Dendritic cell treated with granulocyte-macrophage colony-stimulating factor and Interleukin-4, amounts not matched to agents 40 ng/mL and 50 ng/mL, for 4 days (primary cell): Measurements from ENCODE around the gene COBL.

Experiments used
- H3K27ac Mint-ChIP-seq: one replicate; pipeline ENCODE4 v1.8.0; 2022; ENCODE audit warnings: mild to moderate bottlenecking, mixed read lengths
- H3K27me3 Mint-ChIP-seq: one replicate; pipeline ENCODE4 v1.8.0; 2022; ENCODE audit warnings: mild to moderate bottlenecking, mixed read lengths
- H3K36me3 Mint-ChIP-seq: one replicate; pipeline ENCODE4 v1.8.0; 2022; ENCODE audit warnings: low read depth, mixed read lengths
- H3K4me1 Mint-ChIP-seq: one replicate; pipeline ENCODE4 v1.8.0; 2022; ENCODE audit warnings: low read depth, mixed read lengths
- H3K4me3 Mint-ChIP-seq: one replicate; pipeline ENCODE4 v1.8.0; 2022; ENCODE audit warnings: mild to moderate bottlenecking, moderate library complexity, mixed read lengths
- H3K9me3 Mint-ChIP-seq: one replicate; pipeline ENCODE4 v1.8.0; 2022; ENCODE audit warnings: mixed read lengths
- intact Hi-C: fragments of 100-400 bp; cut with micrococcal nuclease; formaldehyde crosslinking; loops from one replicate; pipeline ENCODE4 v1.15.0; 2022

The COBL gene

DNA sequence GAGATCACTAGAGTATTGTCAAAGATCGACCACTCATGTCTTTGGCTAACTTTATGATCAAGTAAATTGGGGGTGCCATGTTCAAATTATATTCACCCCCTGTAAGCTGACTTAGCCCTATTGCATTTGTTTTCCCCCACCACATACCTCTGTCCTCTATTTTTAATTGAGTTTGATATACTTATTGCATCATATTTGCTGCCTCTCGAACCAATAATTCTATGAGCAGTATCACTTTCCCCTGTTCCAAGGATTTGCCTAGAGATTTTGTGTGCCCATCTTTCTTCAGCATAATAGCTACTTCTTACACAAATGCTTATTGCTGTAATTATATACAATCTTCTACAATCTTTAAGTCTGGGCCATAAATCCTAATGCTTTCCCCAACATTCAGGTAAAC is 245.2 kb downstream of the COBL start:
- no peak overlapping the region for H3K27ac Mint-ChIP-seq
- peaks cover 5% of the 10 kb centered on the region for H3K4me1 Mint-ChIP-seq
- H3K4me3 Mint-ChIP-seq = no peak overlapping the region
- H3K27me3 Mint-ChIP-seq = no peaks in the 10 kb centered on the region
- H3K36me3 Mint-ChIP-seq = no peaks in the 10 kb centered on the region
- intact Hi-C loops = no loop called here
- H3K9me3 Mint-ChIP-seq = no peaks in the 10 kb centered on the region

DNA sequence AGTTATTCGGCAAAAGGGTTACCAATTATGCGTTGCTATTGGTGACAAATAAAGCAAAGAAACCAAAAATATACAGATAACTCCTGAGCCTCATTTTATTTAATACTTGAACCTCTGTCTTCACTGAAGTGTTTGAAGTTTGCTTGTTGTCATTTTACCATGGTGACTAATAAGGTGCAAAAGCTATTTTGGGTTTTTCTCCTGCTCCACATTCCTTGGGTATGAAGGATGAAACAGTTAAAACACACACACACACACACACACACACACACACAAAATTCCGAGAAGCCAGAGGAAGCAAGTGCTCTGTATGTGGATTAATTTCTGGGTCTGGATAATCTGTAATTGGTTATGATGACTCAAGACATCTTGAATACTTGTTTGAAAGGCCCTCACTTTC is 246.5 kb downstream of the COBL start:
- Mint-ChIP-seq H3K36me3 (no peaks in the 10 kb centered on the region), H3K4me3 (no peak overlapping the region), H3K27me3 (no peaks in the 10 kb centered on the region), H3K9me3 (no peaks in the 10 kb centered on the region), H3K4me1 (no peaks in the 10 kb centered on the region), H3K27ac (no peak overlapping the region)
- intact Hi-C loops = no loop called here

DNA sequence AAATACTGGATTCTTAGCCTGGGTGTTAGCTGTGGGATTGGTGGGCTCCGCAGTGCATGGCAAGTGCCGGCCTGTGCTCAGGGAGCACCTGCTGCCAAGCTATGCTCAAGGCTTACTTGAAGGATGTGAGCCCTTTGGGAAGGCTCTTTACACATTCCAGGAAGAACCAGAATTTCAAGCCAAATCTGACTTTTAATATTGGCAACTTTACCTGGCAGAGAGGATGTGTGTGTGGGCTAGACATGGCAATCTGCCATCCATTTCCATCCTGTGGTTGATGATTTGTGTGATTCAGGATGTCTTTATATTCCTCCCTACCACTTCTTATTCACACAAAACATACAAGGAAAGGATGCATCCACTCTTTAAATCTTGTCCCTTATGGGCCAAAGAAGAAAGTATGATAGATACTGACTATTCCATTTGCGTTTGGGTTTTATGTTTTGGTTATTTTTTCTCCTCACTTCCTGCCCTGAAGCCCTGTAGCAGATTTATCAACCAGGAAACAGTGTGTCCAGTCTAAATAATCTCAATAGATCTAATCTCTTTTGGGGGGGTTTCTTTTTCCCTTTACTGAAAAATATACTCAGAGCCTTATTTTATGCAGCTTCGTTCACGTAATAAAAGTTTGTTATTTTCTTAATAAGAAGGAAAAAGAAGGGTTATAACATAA is 247.1 kb downstream of the COBL start:
- H3K4me3 Mint-ChIP-seq = no peak overlapping the region

DNA sequence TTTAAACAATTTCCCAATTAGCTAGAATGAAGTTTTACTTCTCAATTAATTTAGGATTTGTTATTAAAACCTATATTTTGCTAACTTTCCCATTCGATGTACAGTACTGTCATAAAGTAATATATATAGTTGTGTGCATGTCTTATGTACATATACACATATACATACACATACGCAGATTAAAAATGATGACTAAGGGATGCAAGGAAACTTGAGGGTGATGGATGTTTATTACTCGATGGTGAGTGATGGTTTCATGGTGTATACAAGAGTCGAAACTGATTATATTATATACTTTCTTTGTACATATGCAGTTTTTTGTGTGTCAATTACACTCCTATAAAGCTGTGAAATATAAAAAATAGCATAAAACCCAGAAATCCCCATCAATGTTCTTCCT is 248.2 kb downstream of the COBL start:
- no peaks in the 10 kb centered on the region for H3K9me3 Mint-ChIP-seq
- no peak overlapping the region for H3K27ac Mint-ChIP-seq
- no peaks in the 10 kb centered on the region for H3K36me3 Mint-ChIP-seq
- H3K4me1 Mint-ChIP-seq = no peaks in the 10 kb centered on the region
- H3K27me3 Mint-ChIP-seq = no peaks in the 10 kb centered on the region
- no peak overlapping the region for H3K4me3 Mint-ChIP-seq
- intact Hi-C loops = loop anchor here (5.0 kb wide), 1 partner anchor 601 kb away; no protein-coding TSS in a partner anchor

More for the DNA sequence above, 247.1 kb downstream of the COBL start:
- H3K27ac Mint-ChIP-seq = no peak overlapping the region
- no peaks in the 10 kb centered on the region for H3K9me3 Mint-ChIP-seq
- no peaks in the 10 kb centered on the region for H3K4me1 Mint-ChIP-seq
- H3K27me3 Mint-ChIP-seq = no peaks in the 10 kb centered on the region
- intact Hi-C loops = loop anchor here (5.0 kb wide), 1 partner anchor 602 kb away; no protein-coding TSS in a partner anchor
- no peaks in the 10 kb centered on the region for H3K36me3 Mint-ChIP-seq

DNA sequence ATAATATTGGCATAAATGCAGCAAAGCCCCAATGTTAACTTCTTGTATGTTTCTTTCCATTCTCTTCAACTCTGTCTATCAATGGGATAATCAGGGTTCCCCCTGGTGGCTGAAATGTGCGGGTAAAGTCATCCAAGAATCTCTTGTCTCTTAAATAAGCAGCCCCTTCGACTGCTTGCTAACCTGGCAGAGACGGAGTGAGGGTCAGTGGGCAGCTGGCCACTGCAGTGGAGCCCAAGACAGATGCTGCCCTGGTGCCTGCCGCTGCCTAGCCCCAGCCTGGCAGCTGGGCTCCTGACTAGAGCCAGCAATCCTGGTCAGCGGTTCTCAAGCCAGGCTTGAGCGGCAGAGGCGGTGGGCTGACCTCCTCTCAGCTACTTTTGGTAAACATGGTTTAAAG is 248.9 kb downstream of the COBL start:
- no peak overlapping the region for H3K4me3 Mint-ChIP-seq
- H3K4me1 Mint-ChIP-seq = no peaks in the 10 kb centered on the region
- intact Hi-C loops = loop anchor here (2.0 to 5.0 kb wide), 2 partner anchors 600 to 977 kb away; no protein-coding TSS in a partner anchor
- H3K36me3 Mint-ChIP-seq = no peaks in the 10 kb centered on the region
- no peaks in the 10 kb centered on the region for H3K27me3 Mint-ChIP-seq
- H3K27ac Mint-ChIP-seq = no peak overlapping the region
- H3K9me3 Mint-ChIP-seq = no peaks in the 10 kb centered on the region

DNA sequence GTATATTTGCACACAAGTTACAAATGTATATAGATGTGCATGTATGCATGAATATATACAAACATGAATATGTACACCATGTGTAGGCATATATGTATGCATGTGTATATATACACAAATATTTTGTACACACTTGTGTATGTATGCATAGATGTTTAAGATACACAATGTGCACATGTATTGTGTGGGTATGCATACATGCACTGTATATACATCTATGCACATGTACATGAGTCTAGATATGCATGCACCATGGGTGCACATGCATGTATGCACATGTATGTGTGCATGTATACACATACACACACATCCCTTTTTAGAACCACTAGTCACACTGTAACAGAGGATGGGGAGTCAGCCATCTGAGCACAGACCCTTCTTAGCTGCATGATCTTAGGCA is 249.4 kb downstream of the COBL start:
- Mint-ChIP-seq H3K9me3 (no peaks in the 10 kb centered on the region), H3K27ac (no peak overlapping the region), H3K4me1 (no peaks in the 10 kb centered on the region), H3K27me3 (no peaks in the 10 kb centered on the region), H3K36me3 (no peaks in the 10 kb centered on the region), H3K4me3 (no peak overlapping the region)
- intact Hi-C loops = loop anchor here (2.0 to 5.0 kb wide), 2 partner anchors 600 to 976 kb away; no protein-coding TSS in a partner anchor

DNA sequence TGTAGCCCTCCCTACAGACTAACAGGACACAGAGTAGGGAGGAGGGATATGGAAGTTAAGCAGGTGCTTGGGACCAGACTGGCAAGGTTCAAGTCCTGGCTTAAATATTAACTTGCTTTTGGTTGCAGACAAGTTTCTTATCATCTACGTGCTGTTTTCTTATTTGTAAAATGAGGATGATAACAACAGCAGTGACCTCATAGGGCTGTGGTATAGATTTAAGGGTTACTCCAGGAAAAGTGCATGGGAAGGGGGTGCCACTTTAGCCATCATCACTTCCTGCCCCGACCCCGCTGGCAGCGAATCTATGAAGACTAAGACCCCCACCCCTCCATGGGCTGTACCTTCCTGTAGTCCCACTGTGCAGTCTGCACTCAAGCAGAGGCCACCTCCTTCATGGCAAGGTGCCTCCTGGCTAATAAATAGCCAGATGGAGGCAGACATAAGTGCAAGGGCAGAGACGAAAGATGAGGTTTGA is 250.2 kb downstream of the COBL start:
- Mint-ChIP-seq H3K27me3 (no peaks in the 10 kb centered on the region), H3K4me1 (no peaks in the 10 kb centered on the region), H3K9me3 (no peaks in the 10 kb centered on the region), H3K36me3 (no peaks in the 10 kb centered on the region), H3K27ac (no peak overlapping the region), H3K4me3 (no peak overlapping the region)
- intact Hi-C loops = loop anchor here (2.0 to 5.0 kb wide), 2 partner anchors 599 to 976 kb away; no protein-coding TSS in a partner anchor

DNA sequence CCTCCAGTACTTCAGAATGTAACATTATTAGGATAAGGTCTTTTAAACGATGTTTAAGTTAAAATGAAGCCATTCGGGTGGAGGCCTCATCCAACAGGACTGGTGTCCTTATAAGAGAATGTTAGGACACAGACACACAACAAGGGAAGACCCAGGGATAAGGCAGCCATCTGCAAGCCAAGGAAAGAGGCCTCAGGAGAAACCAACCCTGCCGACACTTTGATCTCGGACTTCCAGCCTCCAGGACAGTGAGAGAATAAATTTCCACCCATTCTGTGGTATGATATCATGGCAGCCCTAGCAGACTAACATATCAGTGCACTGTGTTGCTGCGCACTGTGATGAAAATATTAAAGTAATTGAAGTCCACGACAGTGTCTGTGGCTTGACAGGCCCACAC is 250.8 kb downstream of the COBL start:
- intact Hi-C loops = loop anchor here (2.0 to 5.0 kb wide), 2 partner anchors 598 to 975 kb away; no protein-coding TSS in a partner anchor
- no peaks in the 10 kb centered on the region for H3K36me3 Mint-ChIP-seq
- H3K4me1 Mint-ChIP-seq = no peaks in the 10 kb centered on the region
- H3K9me3 Mint-ChIP-seq = no peaks in the 10 kb centered on the region
- no peak overlapping the region for H3K27ac Mint-ChIP-seq
- H3K27me3 Mint-ChIP-seq = no peaks in the 10 kb centered on the region
- H3K4me3 Mint-ChIP-seq = no peak overlapping the region

DNA sequence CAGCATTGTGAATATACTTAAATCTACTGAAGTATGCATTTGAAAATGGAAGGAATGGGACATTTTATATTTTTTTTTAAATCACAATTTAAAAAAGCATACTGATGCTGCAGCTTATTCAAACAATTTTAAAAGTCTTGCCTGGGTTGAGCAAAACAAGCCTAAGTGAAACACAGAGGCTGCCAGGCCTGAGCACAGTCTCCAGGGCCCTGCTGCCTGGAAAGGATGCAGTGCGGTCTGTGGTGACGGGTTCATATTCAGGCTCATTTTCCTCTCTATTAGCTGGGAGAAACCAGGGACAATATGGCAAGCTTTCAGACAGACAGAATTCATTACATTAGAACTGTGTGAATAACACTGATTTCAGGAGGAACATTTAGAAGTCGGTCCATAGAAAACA is 251.9 kb downstream of the COBL start:
- no peak overlapping the region for H3K27ac Mint-ChIP-seq
- intact Hi-C loops = loop anchor here (5.0 kb wide), 1 partner anchor 597 kb away; no protein-coding TSS in a partner anchor
- H3K9me3 Mint-ChIP-seq = no peaks in the 10 kb centered on the region
- H3K4me1 Mint-ChIP-seq = no peaks in the 10 kb centered on the region
- H3K4me3 Mint-ChIP-seq = no peak overlapping the region
- no peaks in the 10 kb centered on the region for H3K27me3 Mint-ChIP-seq
- no peaks in the 10 kb centered on the region for H3K36me3 Mint-ChIP-seq

DNA sequence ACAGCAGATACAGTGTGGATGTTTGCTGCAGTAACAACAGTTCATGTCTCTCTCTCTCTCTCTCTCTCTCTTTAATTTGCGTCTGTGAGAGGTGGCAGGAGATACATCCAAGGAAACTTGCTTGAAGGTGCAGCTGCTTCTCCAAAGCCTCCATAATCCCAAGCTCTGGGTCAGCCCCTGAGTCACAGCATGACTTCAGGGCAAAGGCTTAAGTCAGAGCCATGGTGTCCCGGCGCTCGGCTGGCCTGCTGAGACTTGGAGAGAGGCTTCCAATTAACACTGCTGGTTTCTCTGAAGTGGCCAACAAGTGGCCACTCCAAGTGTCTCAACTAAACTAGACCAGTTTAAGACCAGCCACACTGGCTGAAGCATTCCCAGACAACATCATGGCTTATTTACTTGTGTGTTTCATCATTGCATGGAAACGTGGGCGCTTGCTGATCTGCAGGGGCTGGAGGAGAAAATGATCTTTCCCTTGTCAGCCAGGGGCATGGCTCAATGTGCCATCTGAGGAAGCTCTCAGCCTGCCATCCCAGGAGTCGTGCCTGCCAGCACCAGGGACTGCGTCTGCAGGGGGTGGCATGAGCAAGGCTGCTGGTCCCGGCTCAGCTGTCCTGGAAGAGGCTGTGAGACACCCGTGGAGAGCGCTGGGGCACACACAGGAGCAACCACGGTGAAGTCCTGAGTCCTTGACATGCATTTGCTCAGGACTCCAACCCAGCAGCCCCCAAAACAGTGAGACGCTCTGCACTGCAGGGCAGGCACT is 254.2 kb downstream of the COBL start:
- H3K4me1 Mint-ChIP-seq = no peaks in the 10 kb centered on the region

DNA sequence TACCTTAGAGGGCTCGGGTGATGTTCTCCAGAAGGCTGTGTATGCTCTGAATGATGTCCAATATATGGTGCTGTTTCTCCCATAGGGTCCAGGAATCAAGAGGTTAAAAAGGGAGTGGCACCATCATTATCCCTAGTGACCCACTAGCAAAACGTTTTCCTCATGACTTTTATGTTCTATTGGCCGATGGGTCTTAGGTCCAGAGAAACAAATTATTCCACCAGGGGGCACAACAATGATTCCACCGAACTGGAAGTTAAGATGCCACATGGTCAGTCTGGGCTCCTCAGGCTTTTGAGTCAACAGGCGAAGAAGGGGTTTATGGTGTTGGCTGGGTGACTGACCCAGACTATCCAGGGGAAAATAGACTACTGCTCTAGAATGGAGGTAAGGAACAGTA is 256.1 kb downstream of the COBL start:
- H3K4me3 Mint-ChIP-seq = no peak overlapping the region
- no peaks in the 10 kb centered on the region for H3K9me3 Mint-ChIP-seq
- no peaks in the 10 kb centered on the region for H3K4me1 Mint-ChIP-seq
- no peaks in the 10 kb centered on the region for H3K27me3 Mint-ChIP-seq
- H3K27ac Mint-ChIP-seq = no peak overlapping the region
- intact Hi-C loops = no loop called here
- H3K36me3 Mint-ChIP-seq = no peaks in the 10 kb centered on the region

More for the DNA sequence above, 254.2 kb downstream of the COBL start:
- Mint-ChIP-seq H3K27me3 (no peaks in the 10 kb centered on the region), H3K9me3 (no peaks in the 10 kb centered on the region), H3K36me3 (no peaks in the 10 kb centered on the region), H3K27ac (no peak overlapping the region), H3K4me3 (no peak overlapping the region)
- intact Hi-C loops = no loop called here

DNA sequence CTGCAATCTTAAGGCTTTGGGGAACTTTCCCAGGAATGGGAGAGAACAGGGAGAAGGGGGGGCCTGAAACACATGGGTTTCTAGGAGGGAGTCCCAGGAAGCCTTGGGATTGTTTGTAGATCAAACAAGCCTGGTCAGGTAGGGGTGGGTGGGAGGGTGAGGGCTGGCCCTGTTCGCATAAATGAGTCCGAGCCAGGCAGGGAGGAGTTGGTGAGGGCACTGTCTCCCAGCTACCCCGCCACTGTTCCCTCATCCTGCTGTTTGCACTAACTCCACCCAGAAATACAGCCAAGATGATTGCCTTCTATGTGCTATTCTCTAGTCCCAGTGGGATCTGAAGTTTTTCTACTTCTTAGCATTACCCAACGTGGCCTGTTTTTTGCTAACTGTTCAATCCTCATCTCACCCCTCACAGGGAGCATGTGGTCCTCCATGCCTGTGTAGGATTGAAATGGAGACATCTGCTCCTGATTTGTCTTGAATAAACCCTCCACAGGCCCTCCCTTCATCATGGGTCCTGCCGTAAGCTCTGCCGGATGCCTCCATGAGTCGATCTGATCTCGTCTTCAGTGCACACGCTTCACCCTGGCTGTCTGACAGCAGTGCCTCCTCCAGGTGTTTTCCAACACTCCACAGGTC is 257.0 kb downstream of the COBL start:
- Mint-ChIP-seq H3K27me3 (no peaks in the 10 kb centered on the region), H3K4me1 (no peaks in the 10 kb centered on the region), H3K36me3 (no peaks in the 10 kb centered on the region), H3K9me3 (no peaks in the 10 kb centered on the region), H3K27ac (no peak overlapping the region), H3K4me3 (no peak overlapping the region)
- intact Hi-C loops = no loop called here

DNA sequence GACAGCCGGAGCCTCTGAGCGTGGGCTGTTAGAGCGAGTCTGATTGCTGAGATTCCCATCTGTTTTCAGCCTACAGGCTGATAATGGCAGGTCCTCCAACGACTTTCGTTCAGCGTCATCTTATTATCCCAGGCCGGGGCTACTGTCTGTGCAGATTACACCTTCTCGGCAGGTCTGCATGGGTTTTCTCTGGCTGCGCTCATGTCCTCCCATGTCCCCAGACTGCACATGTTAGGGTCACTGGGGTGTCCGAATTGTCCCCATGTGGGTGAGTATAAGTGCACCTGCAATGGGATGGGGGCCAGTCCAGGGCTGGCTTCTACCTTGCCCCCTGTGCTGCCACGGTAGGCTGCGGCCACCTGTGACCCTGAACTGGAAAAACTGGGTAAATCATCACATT is 257.8 kb downstream of the COBL start:
- intact Hi-C loops = no loop called here
- H3K4me1 Mint-ChIP-seq = no peaks in the 10 kb centered on the region
- no peak overlapping the region for H3K4me3 Mint-ChIP-seq
- no peaks in the 10 kb centered on the region for H3K27me3 Mint-ChIP-seq
- H3K27ac Mint-ChIP-seq = no peak overlapping the region
- H3K9me3 Mint-ChIP-seq = no peaks in the 10 kb centered on the region
- H3K36me3 Mint-ChIP-seq = no peaks in the 10 kb centered on the region
